KMS-11 (cell line): ENCODE measurements around the gene APLP2.

Experiments used
- H2AFZ ChIP-seq: fragments of 200-600 bp; sonication (generic); 2 replicates; pipeline ENCODE4 v1.6.1; 2016; ENCODE audit warnings: antibody characterized with exemption, mixed run types, low read depth
- H3K27ac ChIP-seq: fragments of 200-600 bp; sonication (generic); 2 replicates; pipeline ENCODE4 v1.6.1; 2016; ENCODE audit warnings: mild to moderate bottlenecking, mixed run types
- H3K27me3 ChIP-seq: fragments of 200-600 bp; sonication (generic); 2 replicates; pipeline ENCODE4 v1.6.1; 2017; ENCODE audit warnings: mild to moderate bottlenecking, low read depth, mixed run types, moderate library complexity; ENCODE audit not compliant: insufficient read depth
- H3K36me3 ChIP-seq: fragments of 200-600 bp; sonication (generic); 2 replicates; pipeline ENCODE4 v1.6.1; 2017; ENCODE audit warnings: mild to moderate bottlenecking, mixed run types; ENCODE audit not compliant: insufficient read depth
- H3K4me1 ChIP-seq: fragments of 200-600 bp; sonication (generic); 2 replicates; pipeline ENCODE4 v1.6.1; 2016; ENCODE audit warnings: mild to moderate bottlenecking, low read depth, mixed run types; ENCODE audit not compliant: poor library complexity, severe bottlenecking
- H3K4me2 ChIP-seq: fragments of 200-600 bp; sonication (generic); 2 replicates; pipeline ENCODE4 v1.7.0; 2016; ENCODE audit warnings: mild to moderate bottlenecking, mixed run types
- H3K4me3 ChIP-seq: fragments of 200-600 bp; sonication (generic); IDR thresholded peaks from 2 replicates; pipeline ENCODE4 v1.6.1; 2017; ENCODE audit warnings: low read depth, low read length, mixed read lengths; ENCODE audit not compliant: insufficient read depth
- H3K79me2 ChIP-seq: fragments of 200-600 bp; sonication (generic); 2 replicates; pipeline ENCODE4 v1.6.1; 2016; ENCODE audit warnings: low read depth, mixed run types; ENCODE audit not compliant: insufficient read depth
- H3K9ac ChIP-seq: fragments of 200-600 bp; sonication (generic); 2 replicates; pipeline ENCODE4 v1.6.1; 2016; ENCODE audit warnings: mild to moderate bottlenecking, mixed run types
- H4K20me1 ChIP-seq: fragments of 200-600 bp; sonication (generic); 2 replicates; pipeline ENCODE4 v1.6.1; 2016; ENCODE audit warnings: mild to moderate bottlenecking, mixed run types; ENCODE audit not compliant: insufficient read depth
- CTCF ChIP-seq: fragments of 200-600 bp; sonication (generic); conservative IDR thresholded peaks from 2 replicates; pipeline ENCODE4 v1.6.1; 2017; ENCODE audit warnings: low read depth, mild to moderate bottlenecking, antibody characterized with exemption, low read length, moderate library complexity, mixed read lengths

The APLP2 gene

GRCh38 chr11:130160498-130161155 is 90.9 kb downstream of the APLP2 start:
- Histone ChIP-seq H4K20me1 (no peaks in the 10 kb centered on the region), H3K36me3 (no peaks in the 10 kb centered on the region), H3K27me3 (peaks cover 4% of the 10 kb centered on the region; the same call in 1 of the 2 replicates), H3K4me1 (peaks cover 40% of the 10 kb centered on the region), H3K79me2 (peaks cover 52% of the 10 kb centered on the region), H3K9ac (peak overlapping the region; percentile 84), H2AFZ (peak overlapping the region; percentile 31), H3K4me2 (peak overlapping the region; percentile 78), H3K4me3 (no peak overlapping the region), H3K27ac (peak overlapping the region; percentile 99)
- no peak for TF ChIP-seq CTCF

GRCh38 chr11:130161441-130162145 is 91.9 kb downstream of the APLP2 start:
- peaks cover 49% of the 10 kb centered on the region for H3K4me1 ChIP-seq
- peaks cover 4% of the 10 kb centered on the region; the same call in 1 of the 2 replicates for H3K27me3 ChIP-seq
- H3K27ac ChIP-seq, result peak overlapping the region; percentile 99
- no peak overlapping the region for H3K4me3 ChIP-seq
- H2AFZ ChIP-seq, result no peak overlapping the region
- no peak for TF ChIP-seq CTCF
- peaks cover 61% of the 10 kb centered on the region for H3K79me2 ChIP-seq
- H3K4me2 ChIP-seq, result peak overlapping the region; percentile 78
- H3K9ac ChIP-seq, result peak overlapping the region; percentile 84; the same call in 1 of the 2 replicates
- H4K20me1 ChIP-seq, result no peaks in the 10 kb centered on the region
- H3K36me3 ChIP-seq, result no peaks in the 10 kb centered on the region

- H2AFZ ChIP-seq, result no peak overlapping the region
- peak overlapping the region; percentile 78 for H3K4me2 ChIP-seq
- H3K36me3 ChIP-seq, result no peaks in the 10 kb centered on the region
- peaks cover 4% of the 10 kb centered on the region; the same call in 1 of the 2 replicates for H3K27me3 ChIP-seq
- H3K4me3 ChIP-seq, result no peak overlapping the region
- peak overlapping the region; percentile 99 for H3K27ac ChIP-seq
- H3K79me2 ChIP-seq, result peaks cover 73% of the 10 kb centered on the region
- H4K20me1 ChIP-seq, result no peaks in the 10 kb centered on the region
- H3K4me1 ChIP-seq, result peaks cover 49% of the 10 kb centered on the region
- peak overlapping the region; percentile 84 for H3K9ac ChIP-seq
- TF ChIP-seq CTCF, result no peak
Measured at GRCh38 chr11:130162733-130163132, 93.0 kb downstream of the APLP2 start.

GRCh38 chr11:130163346-130164220 is 93.9 kb downstream of the APLP2 start:
- Histone ChIP-seq H3K4me1 (peaks cover 49% of the 10 kb centered on the region), H3K79me2 (peaks cover 81% of the 10 kb centered on the region), H3K36me3 (no peaks in the 10 kb centered on the region), H3K4me3 (no peak overlapping the region), H3K27me3 (no peaks in the 10 kb centered on the region; the same call in 1 of the 2 replicates), H3K4me2 (peak overlapping the region; percentile 66), H2AFZ (no peak overlapping the region), H3K9ac (peak overlapping the region; percentile 84; the same call in 1 of the 2 replicates), H4K20me1 (no peaks in the 10 kb centered on the region), H3K27ac (peak overlapping the region; percentile 99)
- TF ChIP-seq CTCF, result no peak
